GM19372 (cell line): ENCODE data around the gene SOST.
"Not testable (repeated sequence)": the region's sequence is repeated elsewhere in the genome, so short reads cannot be mapped to it uniquely, and the experiment has no call there.

Experiments used
- ATAC-seq: cut with Tn5 transposase; IDR thresholded peaks from one replicate; pipeline ENCODE4 v1.9.1; 2021; ENCODE audit warnings: mild to moderate bottlenecking, low read depth, moderate library complexity; ENCODE audit not compliant: unreplicated experiment

The SOST gene

DNA sequence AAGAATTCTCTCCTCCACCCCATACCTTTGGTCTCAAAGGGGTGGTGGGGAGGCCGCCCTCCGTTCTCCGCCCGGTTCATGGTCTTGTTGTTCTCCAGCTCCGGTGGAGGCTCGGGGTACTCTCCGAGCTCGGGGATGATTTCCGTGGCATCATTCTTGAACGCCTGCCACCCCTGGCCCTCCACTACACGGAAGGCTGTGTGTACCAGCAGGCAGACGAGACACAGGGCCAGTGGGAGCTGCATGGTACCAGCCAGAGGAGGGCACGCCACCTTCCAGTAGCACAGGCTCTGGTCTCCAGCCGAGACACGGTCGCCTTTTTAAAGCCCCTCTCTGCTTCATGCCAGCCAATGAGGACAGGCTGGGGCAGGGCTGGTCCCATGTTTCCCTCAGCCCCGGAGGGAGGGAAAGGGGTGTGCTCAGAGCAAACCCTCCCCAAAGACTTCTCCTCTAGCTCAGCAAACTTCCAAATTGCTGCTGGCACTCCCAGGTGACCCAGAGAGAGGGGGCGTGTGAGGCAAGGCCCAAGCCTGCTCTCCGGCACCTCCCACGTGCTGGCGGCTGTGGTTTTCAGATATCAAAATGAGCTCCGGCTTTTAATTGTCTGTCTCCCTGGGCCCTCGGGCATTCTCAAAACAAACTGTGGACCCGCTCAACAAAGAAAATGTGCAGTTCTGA lies at the start of gene SOST:
Gene SOST (minus strand): TSS at position 295 of the 678 bp plus-strand sequence. CDS start 50 bp downstream, at position 245.
- no peak for ATAC-seq

DNA sequence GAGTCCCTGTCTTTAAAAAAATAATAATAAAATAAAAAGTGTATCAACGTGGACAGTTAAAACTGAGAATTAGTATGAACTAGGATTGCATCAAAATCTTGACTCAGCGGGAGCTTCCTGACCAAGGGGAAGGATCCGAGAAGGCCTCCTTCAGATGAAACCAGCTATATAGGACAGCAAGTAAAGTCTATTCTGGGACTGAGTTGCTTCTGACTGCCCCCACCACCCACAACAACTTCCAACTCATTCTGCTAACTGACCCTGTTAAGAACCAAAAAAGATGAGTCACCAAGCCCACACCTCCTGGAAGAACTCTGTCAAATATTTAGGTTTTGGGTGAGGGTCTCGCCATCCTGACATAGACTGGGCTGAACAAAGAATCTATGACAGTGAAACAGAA lies 49.5 kb upstream of the SOST start:
- no peak for ATAC-seq

DNA sequence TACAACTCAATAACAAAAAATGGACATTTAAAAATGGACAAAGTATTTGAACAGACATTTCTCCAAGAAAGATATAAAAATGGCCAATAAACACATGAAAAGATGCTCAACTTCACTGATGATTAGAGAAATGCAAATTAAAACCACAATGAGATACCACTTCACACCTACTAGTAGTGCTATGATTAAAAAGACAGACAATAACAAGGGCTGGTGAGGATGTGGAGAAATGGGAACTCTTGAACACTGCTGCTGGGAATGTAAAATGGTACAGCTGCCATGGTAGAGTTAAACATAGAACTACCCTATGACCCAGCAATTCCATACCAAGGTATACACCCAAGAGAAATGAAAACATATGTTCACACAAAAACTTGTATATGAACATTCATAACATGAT lies 46.5 kb upstream of the SOST start:
- no peak for ATAC-seq

DNA sequence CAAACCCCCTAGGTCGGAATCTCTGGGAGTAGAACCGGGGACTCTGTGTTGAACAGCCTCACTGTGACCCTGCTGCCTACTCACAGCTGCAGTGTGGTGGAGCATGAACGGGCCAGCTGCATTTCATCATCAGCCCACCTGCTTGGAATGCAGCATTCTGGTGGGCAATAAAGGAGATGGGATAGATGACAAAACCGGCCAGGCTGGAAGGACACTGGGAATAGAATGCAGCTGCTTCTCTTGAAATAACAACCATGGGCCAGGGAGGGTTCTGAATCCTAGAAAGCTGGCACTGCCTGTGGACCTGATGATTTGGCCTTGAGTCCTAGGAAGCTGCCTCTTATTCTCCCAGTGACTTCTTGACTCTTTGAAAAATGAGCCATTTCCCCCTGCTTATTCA lies 45.2 kb upstream of the SOST start:
- no peak for ATAC-seq

DNA sequence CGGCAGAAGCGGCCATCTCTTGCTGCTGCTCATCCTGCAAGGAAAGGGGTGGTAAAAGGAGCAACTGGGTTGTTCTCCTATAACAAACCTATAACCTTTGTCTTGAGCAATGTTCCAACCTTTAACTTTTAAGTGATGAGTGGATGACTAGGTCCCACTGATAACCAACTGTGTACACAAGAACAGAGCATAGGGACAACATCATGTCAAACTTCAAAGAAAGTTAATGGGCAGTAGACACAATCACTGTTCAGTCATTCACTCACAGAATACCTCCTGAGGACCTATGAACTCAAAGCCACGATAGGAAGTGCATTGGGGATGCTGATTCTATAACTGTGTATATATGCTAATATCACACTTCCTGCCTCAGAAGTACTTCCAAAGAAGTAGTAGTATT lies 43.3 kb upstream of the SOST start:
- no peak for ATAC-seq

DNA sequence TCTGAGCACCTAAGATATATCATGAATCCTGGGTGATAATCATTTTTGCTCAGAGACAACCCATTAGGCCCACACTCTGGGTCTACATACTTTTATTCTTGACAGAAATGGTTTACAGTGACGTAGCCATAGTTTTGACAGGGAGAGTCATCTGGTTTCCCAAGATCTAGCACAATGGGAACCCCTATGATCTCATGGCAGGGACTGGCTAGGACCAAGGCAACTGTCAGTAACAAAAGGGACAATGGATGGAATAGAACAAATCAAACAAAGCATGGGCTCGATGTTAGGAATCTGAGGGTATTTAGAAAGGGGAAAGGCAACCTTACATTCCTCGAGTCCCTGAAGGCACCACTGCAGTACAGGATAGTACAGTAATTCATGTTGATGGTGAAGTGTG lies 42.1 kb upstream of the SOST start:
- ATAC-seq = no peak

DNA sequence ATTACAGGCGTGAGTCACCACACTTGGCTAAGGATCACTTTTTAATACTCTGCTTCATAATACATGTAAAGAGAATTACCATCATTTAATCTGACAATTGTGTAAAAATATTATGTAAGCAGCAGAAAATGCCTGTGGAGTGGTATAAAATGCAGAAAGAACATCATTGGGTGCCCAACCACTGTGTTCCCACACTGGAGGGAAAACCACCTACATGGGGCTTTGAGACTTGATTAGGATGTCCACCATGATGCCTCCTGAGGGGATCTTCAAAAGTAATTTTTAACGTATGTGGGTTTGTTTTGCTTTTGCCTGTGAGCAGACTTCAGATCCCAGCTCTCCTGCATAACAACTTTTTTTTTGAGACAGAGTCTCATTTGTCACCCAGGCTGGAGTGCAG lies 40.5 kb upstream of the SOST start:
- no peak for ATAC-seq

DNA sequence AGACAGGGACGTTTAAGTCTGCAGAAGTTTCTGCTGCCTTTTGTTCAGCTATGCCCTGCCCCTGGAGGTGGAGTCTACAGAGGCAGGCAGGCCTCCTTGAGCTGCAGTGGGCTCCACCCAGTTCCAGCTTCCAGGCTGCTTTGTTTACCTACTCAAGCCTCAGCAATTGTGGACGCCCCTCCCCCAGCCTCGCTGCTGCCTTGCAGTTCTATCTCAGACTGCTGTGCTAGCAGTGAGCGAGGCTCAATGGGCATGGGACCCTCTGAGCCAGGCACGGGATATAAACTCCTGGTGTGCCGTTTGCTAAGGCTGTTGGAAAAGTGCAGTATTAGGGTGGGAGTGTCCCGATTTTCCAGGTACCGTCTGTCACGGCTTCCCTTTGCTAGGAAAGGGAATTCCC lies 39.4 kb upstream of the SOST start:
- ATAC-seq = not testable (repeated sequence)

DNA sequence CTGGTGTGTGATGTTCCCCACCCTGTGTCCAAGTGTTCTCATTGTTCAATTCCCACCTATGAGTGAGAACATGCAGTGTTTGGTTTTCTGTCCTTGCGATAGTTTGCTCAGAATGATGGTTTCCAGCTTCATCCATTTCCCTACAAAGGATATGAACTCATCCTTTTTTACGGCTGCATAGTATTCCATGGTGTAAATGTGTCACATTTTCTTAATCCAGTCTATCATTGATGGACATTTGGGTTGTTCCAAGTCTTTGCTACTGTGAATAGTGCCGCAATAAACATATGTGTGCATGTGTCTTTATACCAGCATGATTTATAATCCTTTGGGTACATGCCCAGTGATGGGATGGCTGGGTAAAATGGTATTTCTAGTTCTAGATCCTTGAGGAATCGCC lies 34.1 kb upstream of the SOST start:
- ATAC-seq = not testable (repeated sequence)

DNA sequence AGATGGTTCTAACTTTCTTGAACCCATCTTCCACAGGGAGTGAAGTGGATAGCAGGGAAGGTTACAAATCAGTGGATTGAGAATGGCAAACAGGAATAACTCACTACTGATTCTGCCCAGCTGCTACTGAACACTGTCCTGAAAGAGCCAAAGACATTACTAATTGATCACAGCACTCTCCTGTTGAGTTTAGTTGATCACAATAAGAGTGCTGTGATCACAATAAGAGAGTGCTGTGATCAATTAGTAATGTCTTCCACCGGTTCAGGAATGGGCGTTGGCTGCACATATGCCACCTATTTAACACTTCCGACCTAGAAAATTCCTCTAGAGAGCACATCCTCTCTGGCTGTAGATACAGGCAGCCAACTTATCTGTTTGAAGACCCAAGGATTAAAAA lies 33.0 kb upstream of the SOST start:
- no peak for ATAC-seq

DNA sequence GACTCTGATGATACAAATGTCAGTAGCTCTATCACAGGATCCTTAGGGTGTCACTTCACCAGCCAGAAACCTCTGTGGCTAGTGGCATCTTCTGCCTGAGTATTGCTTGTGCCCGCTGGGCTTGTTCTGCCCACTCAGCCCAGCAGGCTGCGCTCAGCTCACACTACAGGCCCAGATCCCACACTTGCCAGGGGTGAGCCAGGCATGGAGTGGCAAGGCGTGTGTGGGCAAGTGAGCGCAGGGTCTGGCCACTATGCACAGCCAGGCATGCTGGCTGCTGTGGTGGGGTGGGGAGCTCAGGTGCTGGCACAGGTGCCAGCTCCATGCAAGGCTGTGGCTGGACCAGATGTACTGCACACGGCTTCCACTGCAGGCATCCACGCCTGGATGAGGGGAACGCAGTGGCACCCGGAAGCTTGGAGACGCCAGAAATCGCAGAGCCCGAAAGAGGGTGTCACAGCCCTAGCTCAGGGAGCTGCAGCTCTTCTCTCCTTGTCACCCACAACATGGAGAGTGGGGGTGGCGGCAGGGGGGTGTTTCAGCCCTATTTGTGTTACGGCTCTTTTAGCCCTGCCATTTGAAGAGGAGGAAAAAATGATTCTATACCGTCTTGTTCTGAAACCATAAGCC lies 31.8 kb upstream of the SOST start:
- no peak for ATAC-seq

DNA sequence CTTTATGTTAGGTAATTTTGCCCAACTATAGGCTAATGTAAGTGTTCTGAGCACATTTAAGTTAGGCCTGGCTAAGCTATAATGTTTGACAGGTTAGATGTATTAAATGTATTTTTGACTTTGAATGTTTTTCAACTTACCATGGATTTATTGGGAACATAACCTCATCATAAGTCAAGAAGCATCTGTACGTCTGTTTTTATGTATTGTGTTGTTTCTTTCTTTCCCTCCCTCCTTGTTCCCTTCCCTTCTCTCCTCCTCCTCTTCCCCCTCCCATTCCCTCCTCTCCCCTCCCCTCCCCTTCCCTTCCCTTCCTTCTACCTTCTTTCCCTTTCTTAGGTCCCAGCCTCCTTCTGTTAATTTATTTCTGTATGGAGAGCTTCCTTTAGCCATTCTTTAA lies 30.9 kb upstream of the SOST start:
- no peak for ATAC-seq

DNA sequence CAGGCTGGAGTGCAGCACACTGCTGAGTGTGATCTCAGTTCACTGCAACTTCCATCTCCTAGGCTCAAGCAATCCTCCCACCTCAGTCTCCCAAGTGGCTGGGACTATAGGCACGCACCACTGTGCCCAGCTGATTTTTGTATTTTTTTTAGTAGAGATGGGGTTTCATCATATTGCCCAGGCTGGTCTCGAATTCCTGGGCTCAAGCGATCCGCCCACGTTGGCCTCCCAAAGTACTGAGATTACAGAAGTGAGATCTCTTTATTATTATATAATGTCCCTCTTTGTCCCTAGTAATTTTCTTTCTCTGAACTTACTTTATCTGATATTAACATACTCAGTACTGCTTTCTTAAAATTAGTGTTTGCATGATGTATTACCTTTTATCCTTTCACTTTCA lies 29.9 kb upstream of the SOST start:
- ATAC-seq = no peak

DNA sequence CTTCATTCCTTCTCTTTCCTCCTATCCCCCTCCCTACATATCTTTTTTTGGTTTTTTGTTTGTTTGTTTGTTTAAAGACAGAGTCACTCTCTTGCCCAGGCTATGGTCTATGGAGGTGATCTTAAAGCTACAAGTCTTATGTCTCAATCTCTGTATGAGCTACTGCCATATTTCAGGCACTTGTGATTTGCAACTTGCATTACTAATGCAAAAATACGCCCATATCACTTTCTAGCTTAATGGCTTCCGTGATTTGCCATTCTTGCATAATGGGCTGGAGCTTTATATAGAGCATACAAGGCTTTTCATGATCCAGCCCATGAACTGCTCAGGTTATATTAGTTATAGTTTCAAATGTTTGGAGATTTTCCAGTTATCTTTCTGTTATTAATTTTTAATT lies 29.1 kb upstream of the SOST start:
- no peak for ATAC-seq

DNA sequence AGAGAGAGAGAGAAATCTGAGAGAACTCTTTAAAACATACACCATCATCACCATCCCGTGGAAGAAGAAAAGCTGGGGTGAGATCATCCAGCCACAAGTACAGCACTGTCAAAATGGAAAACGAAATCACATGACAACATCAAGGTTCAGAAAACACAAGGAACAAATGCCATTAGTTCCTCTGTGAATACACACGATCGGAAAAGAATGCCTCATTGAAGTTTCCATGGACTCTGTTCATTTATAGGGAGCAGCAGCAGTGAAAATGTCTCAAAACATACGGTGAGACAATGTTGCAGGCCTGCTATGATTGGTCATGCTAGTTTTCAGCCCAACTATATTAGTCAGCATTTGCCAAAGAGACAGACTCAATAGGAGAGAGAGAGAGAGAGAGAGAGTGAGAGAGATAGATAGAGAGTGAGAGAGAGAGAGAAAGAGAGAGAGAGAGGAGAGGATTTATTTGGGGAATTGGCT lies 26.1 kb upstream of the SOST start:
- ATAC-seq = no peak

DNA sequence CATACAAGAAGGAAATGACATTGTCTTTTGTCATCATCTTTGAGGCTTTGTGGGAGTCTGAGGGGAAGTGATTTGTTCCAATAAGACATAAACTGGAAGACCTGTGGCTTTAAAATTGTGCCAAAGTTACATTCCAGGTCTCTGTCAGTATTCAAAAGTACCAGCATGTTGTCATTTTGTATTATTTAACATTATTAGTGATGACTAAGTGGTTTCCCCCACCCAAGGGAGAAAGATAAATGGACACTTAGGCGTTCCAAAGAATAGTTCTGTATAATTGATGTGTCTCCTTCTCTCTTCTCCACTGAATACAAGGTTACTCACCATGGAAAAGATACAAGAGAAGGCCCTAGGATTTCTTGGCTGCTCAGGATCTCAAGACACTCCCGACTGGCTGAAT lies 25.5 kb upstream of the SOST start:
- no peak for ATAC-seq

DNA sequence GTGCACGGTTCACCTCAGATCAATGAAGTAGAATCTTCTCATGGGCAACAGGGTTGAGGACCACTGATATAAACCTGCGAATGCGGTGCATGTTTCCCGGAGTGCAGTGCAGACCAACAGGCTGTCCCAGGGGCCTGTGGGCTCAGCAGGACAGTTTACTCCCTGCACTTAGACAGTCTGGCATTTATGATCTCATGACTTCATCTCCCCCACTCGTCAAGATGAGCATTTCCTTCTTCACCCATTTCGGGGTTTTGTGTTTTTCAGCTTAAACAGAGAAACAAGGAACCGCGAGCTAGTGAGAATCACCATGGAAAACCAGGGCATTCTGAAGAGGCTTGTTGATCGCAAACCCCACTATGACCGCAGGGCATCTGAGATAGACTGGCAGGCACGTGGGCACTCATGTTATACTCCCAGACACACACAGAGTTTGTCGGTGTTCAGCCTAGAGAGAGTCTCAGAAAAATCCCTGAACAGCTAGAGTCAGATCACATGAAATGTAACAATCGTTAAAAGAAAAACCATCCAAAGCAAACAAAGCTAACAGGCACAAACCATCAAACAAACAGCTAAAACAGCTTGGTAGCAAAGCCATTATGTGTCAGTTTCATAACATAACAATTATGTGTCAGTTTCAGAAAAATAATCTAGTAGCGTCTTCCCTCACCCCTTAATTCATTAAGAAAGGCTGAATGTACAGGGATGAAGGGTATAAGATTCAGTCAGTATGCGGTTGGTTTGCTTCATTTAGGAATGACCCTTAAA lies 24.5 kb upstream of the SOST start:
- ATAC-seq = no peak

DNA sequence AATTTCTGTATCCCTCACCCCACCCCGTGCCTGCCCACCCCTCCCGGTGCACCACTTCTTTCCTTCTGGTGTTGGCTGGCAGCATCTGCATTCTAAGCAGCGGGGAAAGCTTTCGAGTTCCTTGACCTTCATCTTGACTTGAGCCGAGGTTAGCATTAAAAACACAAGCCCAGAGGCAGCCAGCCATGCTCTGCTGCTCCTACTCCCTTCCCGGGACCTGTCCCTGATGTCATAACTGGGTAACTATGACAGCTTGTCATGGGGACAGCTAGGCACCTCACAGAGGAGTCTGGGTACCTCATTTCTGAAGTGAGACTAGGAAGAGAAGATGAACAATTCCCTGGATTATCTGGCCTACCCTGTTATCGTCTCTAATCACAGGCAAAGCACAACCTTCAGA lies 21.5 kb upstream of the SOST start, which contains the start of gene CFAP97D1:
Gene CFAP97D1 (plus strand): TSS at position 301 of the 400 bp plus-strand sequence. CDS start 28 bp downstream, at position 329.
- no peak for ATAC-seq

DNA sequence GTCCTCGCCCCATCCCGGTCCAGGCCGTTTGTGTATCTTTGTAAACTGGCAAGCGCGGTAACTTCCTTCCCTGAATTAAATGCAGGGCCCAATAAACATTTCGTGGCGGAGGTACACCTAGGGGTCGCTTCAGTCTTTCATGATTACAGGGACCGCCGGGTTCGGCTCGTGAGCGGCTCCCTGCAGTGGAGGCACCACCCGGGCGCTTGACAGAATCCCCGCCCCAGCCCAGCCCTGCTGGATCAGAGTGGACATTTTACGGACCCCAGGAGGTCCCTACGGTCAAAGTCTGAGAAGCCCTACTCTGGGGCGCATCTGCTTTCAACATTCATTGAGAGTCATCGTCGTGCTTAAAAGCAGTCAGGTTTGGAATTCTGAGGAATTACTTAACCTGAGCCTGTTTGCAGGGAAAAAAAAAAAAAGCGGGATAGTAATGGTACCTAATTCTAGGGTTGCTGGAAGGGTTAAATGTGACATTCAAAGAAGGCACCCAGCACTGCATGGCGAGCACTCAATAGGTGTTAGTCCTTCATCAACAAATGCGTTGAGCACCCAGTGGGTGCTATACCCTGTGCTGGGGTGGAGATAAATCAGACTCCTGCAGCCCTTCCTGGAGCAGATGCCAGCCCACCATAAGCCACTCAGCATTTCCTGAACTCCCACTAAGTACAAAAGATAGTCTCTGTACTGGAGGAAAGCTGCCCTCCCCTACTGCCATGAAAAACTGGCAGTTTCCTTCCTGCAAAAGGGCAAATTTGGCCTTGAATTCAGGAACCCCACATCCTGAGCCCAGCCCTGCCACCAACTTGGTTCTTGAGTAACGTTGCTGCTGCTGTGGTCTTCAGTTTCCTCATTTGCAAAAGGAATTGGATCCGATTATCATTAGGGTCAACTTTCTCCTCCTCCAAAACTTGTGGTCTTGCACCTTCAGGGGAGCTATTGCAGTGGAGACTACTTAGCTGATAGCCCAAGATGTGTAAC lies 20.8 kb upstream of the SOST start:
- ATAC-seq = no peak
